Sciatic nerve (tissue), 2 donors: ENCODE data around the gene BRD1. TPM values are rescaled to one million over a fixed set of nuclear protein-coding genes. Genes with fewer than 3 reads are reported as not detected.
A peak's percentile ranks its signal among the peaks of the same experiment; 100 is the strongest.

Experiments used
- ATAC-seq: fragments of 200-7000 bp; cut with Tn5 transposase; one replicate; pipeline ENCODE4 v1.9.1; 2020; ENCODE audit warnings: mild to moderate bottlenecking, moderate library complexity
- DNase-seq: peaks from one replicate; pipeline ENCODE4 v3.0.0-alpha.2; 2020; ENCODE audit warnings: low spot score
- intact Hi-C: fragments of 100-400 bp; cut with DNase I; formaldehyde crosslinking; loops from one replicate; pipeline ENCODE4 v1.14.2; 2022
- total RNA-seq: library from RNA; stranded (reverse); fragmentation: NEBNext Ultra II Directional; extraction: Animal tissue kit (Norgen Biotek cat#: 25700); gene quantifications from one replicate; pipeline ENCODE4 v1.2.1, GENCODE V29; 2021
- donor health status: DM: no; HTN: no; CAD: no.
- donor health status: DM: no; HTN: no; CAD: no.

The BRD1 gene
- total RNA-seq, 1 donor from 2014 or later: 37.7 TPM

GRCh38 chr22:49810363-49811019 is 17.2 kb downstream of the BRD1 start:
- peak; percentile 13 for ATAC-seq
- no peak for DNase-seq
- intact Hi-C loops: no loop called here

DNA sequence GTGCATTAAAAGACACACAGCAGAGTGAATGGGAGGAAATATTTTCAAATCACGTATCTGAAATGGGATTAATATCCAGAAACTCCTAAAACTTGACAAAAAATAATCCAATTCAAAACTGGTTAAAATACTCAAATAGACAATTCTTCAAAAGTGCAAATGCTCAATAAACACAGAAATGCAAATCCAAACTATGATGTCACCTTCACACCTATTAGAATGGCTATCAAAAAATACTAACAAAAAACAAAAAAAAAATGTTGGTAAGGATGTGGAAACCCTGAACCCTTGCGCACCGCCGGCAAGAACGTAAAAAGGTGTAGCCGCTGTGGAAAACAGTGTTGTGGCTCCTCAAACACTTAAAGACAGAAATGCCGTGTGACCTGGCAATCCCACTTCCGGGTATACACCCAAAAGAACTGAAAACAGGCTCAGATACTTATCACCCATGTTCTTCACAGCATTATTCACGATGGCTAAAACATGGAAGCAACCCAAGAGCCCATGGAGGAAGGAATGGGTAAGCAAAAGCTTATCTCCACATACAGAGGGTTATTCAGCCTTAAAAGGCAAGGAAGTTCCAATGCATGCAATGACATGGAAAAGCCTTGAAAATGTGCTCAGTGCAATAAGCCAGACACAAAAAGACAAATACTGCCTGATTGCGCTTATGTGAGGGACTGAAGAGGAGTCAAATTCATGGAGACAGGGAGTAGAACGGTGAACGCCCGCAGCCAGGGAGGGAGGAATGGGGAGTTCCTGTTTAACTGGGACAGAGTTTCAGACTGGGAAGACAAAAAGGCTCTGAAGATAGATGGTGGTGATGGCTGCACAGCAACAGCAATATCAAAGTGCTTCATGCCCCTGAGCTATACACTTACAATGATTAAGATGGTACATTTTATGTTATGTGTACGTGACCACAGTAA is 19.6 kb downstream of the BRD1 start:
- ATAC-seq (no peak), DNase-seq (no peak)
- intact Hi-C loops: no loop called here

DNA sequence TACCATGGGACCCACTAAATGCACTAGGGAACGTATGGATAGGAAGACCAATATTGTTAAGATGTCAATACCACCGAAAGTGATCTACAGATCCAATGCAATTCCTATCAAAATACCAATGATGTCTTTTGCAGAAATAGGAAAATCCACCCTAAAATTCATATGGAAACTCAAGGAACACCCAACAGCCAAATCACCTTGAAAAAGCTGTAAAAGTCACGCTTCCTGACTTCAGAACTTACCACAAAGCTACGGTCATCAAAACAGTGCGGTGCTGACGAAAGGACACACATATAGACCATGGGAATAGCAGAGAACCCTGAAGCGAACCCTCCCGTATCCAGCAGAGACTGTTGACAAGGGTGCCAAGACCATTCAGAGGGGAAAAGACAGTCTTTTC is 20.5 kb downstream of the BRD1 start:
- ATAC-seq (no peak), DNase-seq (no peak)
- intact Hi-C loops: no loop called here

DNA sequence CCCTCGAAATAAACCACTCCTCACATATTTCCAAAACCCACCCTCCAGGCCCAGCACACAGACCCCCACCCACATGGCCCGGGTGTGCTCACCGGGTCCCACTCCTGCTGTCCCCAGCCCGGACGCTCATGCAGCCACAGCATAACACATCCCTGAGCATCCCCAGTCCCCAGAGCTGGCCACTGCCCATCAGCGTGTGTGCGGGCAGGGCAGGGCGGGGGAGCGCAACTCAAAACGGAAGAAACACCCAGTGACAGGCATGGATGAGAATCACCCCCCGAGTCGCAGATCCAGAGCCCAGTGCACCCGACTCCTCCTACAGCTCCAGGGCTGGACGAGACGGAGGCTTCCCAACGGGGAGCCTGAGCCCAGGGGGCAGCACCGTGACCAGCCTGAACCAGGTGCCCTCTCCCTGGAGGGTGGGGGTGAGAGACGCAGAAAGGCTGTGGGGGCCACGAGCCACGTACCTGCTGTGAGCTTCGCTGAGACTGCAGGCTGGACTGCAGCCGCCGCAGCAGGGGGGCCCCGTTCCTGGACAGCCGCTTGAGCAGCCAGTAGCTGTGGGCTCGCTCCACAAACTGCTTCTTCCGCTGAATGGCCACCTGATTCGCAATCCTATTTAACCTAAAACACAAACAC is 23.8 kb downstream of the BRD1 start:
- intact Hi-C loops: no loop called here

DNA sequence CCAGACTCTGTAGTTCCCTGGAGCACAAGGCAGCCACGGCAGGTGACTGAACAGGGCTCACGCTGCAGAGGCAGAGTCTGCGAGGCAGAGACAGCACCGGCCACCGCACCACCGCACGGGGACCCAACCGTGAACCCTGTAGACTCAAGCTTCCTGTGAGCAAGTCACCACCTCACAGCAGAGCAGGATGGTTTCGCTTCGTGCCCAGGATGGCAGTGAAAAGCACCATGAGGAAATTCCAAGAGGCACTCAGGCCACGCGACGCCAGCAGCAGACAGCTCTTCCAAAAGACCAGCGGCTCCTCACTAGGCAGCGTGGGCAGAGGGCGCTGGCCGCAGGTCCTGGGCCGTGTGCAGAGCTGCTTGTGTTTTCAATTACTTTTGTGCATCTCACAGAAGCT is 24.5 kb downstream of the BRD1 start:
- DNase-seq (no peak), ATAC-seq (no peak)
- intact Hi-C loops: no loop called here

More for the DNA sequence above, 23.8 kb downstream of the BRD1 start:
- no peak for DNase-seq
- ATAC-seq: no peak

GRCh38 chr22:49801391-49802060 is 26.1 kb downstream of the BRD1 start:
- no peak for DNase-seq
- intact Hi-C loops: no loop called here

GRCh38 chr22:49800408-49801238 is 27.1 kb downstream of the BRD1 start:
- intact Hi-C loops: no loop called here
- DNase-seq: no peak
- peak; percentile 17 for ATAC-seq

More at GRCh38 chr22:49801391-49802060, 26.1 kb downstream of the BRD1 start:
- no peak for ATAC-seq

GRCh38 chr22:49799431-49800075 is 28.1 kb downstream of the BRD1 start:
- ATAC-seq (no peak), DNase-seq (no peak)
- intact Hi-C loops: no loop called here

GRCh38 chr22:49798486-49799151 is 29.1 kb downstream of the BRD1 start:
- DNase-seq: no peak
- intact Hi-C loops: no loop called here
- ATAC-seq: no peak

DNA sequence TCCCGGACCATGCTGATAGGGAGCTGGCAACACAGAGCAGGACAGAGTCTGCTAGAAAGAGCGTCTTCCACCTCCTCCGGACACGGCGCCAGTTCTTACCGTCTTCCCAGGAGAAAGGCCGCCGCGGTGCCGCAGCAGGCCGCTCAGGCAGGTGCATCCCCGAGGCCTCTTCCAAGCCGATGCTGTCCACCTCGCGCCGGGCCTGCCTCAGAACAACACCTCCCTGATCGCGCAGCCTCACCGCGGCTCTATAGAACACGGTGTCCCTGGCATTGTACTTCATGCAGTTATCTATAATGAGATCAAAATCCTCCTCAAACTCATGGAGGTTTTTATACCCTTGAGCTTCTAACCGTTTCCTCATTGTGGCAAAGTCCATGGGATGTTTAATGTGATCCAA is 30.0 kb downstream of the BRD1 start:
- intact Hi-C loops: no loop called here
- no peak for ATAC-seq
- DNase-seq: no peak

- DNase-seq: no peak
- intact Hi-C loops: no loop called here
Observed at GRCh38 chr22:49796596-49797270, 30.9 kb downstream of the BRD1 start.

GRCh38 chr22:49795521-49795920 is 32.2 kb downstream of the BRD1 start:
- ATAC-seq (no peak), DNase-seq (no peak)
- intact Hi-C loops: no loop called here

More at GRCh38 chr22:49796596-49797270, 30.9 kb downstream of the BRD1 start:
- no peak for ATAC-seq

DNA sequence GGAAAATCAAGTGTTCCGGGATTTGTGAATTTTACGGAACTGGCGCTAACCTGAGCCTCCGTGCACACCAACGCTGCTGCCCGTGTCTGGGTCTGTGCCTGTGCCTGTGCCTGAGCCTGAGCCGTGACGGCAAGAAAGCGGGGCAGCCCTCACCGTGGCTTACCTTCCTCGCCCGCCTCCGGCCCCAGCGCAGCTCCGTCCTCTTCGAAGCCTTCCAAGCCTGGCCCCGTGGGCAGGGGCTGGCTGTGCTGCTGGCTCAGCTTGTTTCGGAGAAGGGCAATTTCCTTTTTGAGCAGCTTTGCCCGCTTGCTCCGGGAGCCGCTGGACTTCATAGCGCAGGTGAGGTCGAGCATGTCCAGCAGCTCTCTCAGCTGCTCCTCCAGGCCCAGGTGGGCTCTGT is 33.8 kb downstream of the BRD1 start:
- DNase-seq (no peak), ATAC-seq (no peak)
- intact Hi-C loops: no loop called here

GRCh38 chr22:49793296-49793695 is 34.4 kb downstream of the BRD1 start:
- DNase-seq (no peak), ATAC-seq (no peak)
- intact Hi-C loops: no loop called here

DNA sequence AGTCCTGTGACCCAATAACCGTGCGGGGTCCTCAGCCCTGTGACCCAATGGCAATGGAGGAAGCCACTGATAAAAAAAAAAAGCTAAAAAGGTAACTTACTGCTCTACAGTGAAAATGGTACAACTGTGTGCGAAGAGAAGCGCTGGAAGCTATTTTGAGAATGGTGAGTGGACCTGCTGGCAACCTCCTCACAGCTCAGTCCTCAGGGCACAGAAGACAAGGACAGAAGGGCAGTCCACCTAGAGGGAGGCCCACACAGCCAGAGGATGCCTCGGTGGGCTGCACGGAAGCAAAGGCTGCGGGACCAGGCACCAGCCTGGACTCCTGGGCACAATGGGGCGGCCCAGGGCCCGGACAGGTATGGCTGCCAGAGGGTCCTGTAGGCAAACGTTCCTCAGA is 35.6 kb downstream of the BRD1 start:
- ATAC-seq (no peak), DNase-seq (no peak)
- intact Hi-C loops: no loop called here

DNA sequence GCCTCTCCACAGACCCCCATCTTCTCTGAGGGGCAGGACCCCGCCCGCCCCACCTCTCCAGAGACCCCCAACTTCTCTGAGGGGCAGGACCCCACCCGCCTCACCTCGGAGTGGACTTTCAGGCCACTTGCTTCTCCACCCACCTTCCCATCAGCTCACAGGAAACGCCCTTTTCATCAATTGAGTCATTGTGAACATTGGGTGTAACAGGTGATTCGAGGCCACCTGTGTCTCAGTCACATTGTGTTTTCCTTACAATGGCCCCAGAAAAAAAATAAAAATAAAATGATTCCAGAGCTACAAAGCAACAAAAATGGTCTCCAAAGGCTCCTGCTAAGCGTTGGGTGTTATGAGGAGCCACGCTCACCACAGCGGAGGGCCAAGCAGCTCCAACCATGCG is 36.0 kb downstream of the BRD1 start:
- ATAC-seq (no peak), DNase-seq (no peak)
- intact Hi-C loops: no loop called here

- no peak for DNase-seq
- ATAC-seq: no peak
- intact Hi-C loops: no loop called here
Observed at GRCh38 chr22:49790912-49791311, 36.8 kb downstream of the BRD1 start.
